NCI-H510A treated with DMSO at 0.1 percent for 48 hours (cell line): ENCODE results near the gene SOCS6.
"Not testable (repeated sequence)": the region's sequence is repeated elsewhere in the genome, so short reads cannot be mapped to it uniquely, and the experiment has no call there.

Experiments
- DNase-seq: peaks from one replicate; lab custom pipeline; 2025; lab: John Stamatoyannopoulos, UW

Gene SOCS6

DNA sequence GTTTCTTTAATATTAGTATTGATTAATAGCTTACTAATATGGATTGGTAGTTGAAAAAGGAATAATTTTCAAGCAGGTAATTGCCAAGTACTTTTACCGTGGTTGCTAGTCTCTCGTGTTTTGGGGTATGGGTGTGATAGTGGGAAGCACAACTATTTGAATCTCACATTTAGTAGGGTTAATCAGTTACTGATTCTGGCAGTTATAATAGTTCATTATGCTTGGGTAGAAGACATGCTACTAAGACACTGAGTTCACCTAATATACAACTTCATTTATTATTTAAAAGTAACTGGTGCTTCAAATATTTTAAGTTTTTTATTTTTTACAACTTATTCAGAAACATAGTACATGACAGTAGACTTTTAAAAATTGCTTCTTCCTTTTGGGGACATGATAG is 33.5 kb downstream of the SOCS6 start:
- no peak for DNase-seq

DNA sequence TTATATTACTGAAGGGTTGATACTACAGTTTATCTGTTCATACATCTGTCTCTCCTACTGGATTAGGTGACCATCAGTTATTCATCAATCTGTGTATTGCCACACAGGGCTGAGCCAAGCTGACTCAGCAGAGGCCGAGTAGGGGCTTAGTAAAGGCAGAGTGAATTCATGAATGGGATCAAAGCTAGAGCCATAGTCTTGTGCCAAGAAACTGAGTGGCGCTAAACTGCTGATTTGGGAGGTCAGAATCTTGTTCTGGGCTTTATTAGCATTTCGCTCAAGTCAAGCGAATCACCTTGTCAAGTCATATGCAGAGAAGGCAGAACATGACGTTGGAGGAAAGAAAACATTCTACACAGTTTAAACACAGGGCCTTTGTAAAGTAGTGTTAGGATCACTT is 34.1 kb downstream of the SOCS6 start:
- no peak for DNase-seq

DNA sequence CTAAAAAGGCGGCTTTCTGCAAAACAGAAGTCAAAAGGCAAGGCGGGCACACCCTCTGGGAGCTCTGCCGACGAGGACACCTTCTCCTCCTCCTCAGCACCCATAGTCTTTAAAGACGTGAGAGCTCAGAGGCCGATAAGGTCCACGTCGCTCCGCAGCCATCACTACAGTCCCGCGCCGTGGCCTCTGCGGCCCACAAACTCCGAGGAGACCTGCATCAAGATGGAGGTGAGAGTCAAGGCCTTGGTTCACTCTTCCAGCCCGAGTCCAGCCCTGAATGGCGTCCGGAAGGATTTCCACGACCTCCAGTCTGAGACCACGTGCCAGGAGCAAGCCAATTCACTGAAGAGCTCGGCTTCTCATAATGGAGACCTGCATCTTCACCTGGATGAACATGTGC is 36.1 kb downstream of the SOCS6 start:
- DNase-seq, result no peak

DNA sequence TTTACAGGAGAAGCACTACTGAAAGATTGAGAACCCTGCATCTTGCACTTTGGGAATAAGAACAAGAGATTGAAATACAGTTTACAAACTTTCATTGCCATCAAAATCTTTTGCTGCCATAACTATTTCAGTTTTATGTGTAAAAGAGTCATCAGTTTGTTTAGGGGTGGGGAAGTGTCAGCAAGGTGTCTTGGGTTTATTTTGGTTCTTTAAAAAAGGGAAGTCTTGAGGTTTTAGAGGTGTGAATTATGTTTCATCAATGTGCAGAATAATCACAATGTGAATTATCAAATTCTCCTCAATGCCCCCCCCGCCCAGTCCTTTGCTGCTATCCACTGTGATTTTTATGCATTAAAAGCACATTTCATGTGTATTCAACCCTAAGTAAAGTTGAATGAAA is 37.4 kb downstream of the SOCS6 start:
- DNase-seq, result no peak

DNA sequence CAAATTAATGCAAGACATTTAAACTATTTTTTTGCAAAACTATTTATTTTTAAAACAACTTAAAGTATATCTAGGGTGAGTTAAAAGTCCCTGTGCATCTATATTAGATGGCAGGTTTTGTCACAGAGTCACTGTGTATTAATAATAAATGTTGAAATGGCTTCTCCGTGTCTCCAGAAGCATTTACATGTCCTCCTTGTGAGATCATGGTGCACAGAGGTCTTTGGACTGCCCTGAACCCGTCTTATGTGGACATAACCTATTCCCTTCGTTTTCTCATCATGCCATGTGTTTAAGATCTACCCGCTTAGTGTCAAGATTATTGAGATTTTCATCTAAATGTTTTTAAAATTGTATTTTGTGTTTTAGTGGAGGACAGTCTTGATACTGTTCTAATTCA is 39.3 kb downstream of the SOCS6 start:
- no peak for DNase-seq

DNA sequence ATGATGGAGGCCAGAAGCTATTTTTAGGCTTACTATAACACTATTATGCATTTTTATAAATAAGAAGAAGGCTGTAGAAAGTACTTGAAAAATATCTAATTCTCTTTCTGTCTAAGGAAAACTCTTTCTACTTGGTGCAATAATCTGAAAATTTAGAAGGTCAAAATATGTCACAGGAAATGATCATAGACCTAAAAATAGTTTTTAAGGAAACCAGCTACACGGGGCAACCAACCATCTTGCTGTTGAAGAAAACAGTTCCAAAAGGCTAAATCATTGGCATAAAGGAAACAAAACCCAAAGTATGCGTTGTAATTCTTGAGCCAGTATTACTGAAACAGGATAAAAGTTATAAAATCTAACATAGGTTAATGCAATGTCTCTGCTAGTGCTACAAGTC is 40.2 kb downstream of the SOCS6 start:
- DNase-seq, result no peak

DNA sequence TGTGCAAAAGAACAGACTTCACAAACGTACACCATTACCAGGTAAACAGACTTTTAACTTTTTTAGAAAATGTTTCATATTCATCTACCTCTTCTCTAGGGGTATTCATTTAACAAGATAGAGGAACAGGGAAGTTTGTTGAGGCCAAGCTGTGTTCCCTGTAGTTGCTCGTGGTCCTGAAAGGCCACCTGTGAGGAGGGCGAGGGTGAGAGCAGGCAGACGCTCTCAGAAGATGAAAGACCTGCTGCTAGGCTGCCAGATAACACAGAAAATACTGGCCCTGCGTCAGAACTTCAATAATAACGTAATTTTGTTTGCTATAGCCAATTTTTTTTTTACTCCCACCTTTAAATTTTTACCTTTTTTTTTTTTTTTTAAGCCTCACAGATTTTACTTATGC is 42.0 kb downstream of the SOCS6 start:
- no peak for DNase-seq

DNA sequence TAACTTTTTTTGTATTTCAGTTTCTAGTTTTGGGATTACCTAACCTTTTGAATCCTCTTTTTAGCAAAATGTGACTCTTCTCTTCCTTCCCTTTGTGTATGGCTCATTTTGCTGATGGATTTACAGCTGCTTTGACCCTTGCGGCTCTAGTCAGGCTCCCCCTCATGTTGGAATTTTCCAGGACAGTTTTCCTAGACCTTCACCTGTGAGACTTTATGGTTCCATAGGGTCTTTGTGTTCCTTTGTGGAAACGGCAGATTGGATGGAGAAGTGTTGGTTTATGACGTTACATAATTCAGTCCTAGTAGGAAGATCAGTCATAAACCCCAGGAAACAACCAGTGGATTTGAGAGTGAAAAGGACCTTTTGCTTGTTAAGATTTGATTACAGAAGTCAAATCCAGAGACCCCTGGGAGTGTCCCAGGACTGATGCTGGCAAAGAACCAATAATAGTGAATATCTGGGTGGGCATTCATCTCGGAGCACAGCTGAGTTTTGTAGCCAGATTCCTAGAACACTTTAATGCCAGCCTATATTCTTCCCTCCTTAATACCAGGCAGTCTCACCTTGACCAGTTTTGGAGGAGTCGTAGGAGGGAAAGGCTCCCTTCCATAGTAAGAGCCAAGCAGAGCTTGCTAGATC is 42.7 kb downstream of the SOCS6 start:
- DNase-seq, result no peak

DNA sequence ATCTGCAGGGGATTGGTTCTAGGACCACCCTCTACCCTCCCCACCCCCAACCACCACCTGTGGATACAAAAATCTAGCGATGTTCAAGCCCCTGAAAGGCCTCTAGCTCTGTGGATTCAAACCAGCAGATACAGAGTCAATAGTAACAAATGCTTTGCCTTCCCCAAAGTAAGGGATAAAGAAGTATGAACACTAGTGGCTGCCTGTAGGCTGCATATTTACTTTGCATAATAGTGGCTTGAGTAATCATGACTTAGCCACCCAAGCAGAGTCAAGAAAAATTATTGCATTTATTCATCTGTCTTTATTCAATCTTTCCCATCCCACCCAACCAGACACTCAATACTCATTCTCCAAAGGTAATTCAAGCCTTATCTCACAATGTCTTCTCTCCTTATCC is 43.8 kb downstream of the SOCS6 start:
- no peak for DNase-seq

DNA sequence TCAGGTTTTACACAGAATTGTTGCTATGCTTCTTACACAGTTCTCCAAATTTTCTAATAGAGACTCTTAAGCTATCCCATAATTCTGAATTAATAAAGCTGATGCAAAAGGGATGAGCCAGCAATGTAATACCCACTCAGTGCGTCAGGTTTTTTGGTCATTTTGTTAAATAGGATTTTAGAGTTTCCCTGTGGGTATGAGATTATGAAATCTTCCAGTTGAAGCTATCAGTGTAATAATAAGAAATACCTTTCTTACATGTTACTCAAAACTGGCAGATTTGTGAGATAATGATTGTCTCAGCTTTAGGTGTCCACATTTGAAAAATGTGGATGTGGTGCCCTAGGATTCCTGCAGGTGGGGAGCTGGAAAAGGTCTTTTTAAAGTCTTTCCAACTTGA is 44.5 kb downstream of the SOCS6 start:
- no peak for DNase-seq

DNA sequence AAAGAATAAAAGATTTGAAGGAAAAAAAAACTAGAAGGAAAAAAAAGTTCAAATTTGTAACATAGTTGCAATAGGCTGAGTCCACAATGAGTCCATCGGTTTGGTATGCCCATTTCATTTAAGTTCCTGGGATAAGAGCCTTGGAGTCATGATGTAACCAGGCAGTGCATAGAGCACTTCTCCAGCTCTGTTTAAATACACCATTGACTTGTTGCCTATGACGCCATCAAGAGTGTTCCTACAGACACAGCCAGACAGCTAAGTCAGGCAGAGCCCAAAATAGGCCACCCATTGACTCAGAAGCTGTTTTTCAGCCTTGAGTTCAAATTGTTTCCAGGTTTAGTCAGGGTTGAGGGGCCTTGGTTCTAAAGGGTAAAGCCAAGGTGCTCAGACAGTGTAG is 44.9 kb downstream of the SOCS6 start:
- no peak for DNase-seq

DNA sequence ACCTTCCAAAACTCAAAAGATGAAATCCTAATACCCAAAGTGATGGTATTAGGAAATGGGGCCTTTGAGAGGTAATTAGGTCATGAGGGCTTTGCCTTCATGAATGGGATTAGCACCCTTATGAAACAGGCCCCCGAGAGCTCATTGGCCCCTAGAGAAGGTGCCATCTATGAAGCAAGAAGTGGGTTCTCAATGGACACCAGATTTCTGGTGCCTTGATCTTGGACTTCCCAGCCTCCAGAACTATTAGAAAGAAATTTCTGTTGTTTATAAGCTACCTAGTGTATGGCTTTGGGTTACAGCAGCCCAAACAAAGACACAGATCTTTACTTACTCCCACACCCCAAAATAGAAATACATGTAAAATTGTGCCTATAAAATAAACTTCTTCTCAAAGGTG is 45.4 kb downstream of the SOCS6 start:
- DNase-seq, result no peak

DNA sequence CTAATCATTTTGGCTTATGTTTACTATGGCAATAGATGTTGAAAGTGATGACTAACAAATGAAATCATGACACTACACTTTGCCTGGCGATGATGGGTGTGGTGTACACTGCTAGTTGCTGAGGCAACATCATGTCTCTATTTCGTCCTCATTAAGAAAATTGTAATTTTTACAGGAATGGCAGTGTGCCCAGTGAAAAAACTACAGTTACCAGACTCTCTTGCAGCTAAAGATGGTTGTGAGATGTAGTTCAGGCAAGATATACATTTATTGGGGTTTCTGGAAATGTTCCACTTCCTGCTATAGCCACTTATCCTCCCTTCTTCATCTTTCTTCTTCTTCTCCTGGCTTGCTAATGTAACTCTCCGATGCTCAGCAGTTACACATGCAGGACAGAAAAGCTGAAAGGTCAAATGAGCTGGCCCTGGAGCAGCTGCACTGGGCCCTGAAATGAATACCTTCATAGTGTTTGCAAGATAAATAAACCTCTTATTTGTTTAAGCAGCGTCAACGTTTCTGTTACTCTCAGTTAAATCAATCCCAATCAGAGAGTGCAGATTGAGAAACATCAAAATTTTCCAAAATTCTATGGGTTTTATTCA is 46.0 kb downstream of the SOCS6 start:
- no peak for DNase-seq

DNA sequence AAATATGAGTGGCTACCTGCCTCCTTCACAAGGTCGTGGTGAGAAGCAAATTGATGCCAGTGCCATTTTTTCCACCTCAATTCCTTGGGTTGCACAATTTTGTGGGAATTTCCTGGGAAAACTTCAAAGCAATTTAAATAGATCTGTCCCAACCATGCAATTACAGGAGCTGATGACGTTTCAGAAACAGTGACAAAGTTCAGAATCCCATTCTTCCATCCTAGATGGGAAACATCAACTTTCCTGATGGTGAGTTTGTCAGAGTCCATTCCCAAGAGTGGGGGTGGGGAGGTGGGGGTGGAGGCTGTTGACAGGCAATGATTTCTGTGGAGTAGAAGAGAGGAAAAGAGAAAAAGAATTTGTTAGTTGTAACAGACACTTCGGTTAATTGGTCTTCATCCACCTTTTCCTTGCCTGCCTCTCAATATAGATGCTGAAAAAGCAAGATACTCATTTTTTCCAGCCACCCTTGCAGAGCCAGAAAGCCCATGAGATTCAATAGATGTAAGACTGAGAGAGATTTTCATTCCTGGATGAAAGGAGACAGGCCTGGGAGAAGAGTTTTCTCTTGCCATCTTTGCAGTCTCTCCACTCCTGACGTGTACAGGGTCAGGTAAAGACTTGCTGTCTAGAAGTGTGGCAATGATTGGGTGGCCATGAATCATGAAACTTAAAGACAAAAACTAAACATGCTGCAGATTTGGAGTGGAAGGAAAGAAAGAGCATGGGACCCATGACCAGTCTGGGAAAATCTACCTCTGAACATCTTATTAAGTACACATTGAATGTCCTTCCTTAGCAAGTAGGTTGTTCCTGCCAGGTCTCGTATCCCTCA is 47.3 kb downstream of the SOCS6 start:
- no peak for DNase-seq

DNA sequence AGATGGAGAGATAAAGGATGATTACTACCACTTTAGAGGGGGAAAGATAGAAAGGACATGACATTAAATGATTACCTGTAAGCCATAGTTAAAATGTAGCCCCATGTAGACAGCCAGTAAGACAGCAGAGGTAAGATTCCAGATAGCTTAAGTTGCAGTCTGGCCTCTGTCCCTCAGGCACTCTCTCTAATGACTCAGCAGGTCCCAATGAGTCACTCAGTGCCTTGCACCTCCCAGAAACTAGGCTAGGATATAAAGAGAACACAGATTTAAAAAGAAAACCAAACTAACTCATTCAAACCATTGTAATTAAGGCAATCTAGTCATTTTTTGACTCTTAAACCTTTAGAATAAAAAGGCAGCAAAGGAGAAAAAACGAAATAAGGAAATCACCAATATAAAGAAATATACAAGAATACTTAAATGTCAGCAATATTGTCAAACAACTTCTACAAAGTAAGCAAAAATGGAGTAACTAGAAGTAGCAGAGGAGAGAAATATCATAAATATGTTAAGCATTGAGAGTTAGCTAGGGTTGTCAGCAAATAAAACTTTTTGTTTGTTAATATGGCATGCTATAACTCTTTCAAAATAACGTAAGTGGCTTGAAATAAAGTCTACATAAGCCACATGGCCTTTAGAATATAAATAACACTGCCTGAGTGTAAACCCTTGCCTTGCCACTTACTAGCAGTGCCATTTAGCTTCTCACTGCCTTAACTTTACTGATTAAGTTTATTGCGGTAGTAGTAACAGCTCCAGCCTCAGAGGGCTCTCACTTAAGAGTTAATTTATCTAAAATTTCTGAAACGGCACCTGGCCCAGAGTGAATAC is 48.5 kb downstream of the SOCS6 start:
- DNase-seq, result no peak

DNA sequence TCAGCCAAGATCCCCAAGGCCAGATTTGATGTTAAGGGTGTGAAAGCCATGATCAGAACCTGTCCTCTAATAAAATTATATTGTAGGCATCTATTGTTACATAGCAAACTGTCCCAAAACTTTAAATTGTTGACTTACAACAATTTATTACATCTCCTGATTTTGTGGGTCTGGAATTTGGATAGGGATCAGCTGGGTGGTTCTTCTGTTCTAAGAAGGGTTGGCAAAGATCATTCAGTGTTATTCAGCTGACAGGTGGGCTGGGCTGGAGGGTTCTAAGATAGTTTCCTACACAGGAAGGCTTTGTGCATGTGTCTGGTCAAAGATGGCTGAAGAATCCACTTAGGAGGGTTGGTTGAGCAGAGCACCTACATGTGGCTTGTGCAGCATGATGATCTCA is 50.0 kb downstream of the SOCS6 start:
- DNase-seq, result no peak

DNA sequence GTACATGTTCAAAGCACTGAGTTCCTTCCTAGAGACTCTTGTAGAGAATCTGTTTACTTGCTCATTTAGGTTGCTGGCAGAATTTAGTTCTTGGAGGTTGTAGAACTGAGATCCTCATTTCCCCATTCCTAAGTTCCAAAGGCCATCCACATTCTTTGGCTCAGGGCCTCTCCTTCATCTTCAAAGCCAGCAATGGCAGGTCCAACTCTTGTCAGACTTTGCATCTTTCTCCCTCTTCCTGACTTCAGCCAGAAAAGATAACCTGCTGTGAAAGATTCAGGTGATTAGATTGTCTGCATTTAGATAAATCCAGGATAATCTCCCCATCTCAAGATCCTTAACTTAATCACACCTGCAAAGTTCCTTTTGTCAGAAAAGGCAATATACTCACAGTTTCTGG is 51.1 kb downstream of the SOCS6 start:
- DNase-seq, result no peak

DNA sequence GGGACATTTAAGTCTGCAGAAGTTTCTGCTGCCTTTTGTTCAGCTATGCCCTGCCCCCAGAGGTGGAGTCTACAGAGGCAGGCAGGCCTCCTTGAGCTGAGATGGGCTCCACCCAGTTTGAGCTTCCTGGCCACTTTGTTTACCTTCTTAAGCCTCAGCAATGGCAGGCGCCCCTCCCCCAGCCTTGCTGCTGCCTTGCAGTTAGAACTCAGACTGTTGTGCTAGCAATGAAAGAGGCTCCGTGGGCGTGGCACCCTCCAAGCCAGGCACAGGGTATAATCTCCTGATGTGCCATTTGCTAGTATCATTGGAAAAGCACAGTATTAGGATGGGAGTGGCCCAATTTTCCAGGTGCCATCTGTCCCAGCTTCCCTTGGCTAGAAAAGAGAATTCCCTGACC is 59.6 kb downstream of the SOCS6 start:
- DNase-seq, result not testable (repeated sequence)

DNA sequence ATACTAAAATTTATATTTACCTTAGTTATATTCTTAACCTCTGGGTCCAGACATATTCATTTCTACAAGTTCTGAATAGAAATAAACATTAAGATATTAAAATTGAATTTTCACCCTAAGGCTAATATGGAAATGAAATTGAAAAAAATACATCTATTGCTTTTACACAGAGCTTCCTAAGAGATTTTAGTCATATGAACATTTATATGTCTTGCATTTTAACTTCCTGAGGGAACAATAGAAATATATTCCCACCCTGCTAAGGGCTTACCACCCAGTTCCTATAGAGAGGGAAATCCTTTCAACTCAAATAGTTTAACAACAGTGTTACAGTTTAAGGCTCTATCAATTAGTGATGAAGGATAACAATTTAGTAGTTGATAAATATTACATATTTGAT is 60.5 kb downstream of the SOCS6 start:
- no peak for DNase-seq

DNA sequence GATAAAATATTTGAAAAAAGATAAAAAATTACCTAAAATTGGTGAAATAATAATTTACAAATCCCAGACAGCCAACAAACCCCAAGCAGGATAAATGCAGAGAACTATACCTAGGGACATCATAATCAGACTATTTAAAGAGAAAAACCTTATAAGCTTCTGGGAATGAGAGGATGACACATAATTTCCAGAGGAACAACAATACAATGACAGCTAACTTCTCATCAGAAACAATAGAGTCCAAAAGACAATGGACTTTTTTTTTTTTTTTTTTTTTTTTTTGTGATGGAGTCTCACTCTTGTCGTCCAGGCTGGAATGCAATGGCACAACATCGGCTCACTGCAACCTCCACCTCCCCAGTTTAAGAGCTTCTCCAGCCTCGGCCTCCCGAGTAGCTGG is 65.2 kb downstream of the SOCS6 start:
- no peak for DNase-seq

DNA sequence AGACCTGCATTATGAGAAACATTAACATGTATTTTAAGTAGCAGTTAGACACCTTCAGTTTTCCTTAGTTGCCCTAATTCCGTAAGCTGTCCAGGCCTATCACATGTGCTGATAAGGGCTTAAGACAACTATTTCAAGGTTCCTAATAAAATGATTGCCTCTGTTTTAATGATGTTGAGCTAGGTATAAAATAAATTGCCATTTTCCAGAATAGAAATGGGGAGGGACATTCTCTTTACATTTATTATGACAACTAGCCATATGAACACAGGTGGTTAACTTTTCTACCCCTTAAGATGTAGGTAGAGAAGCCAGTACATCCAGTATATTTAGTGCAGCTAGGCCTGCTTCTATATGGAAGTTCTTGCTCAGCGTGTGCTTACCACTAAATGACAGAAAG is 65.9 kb downstream of the SOCS6 start:
- DNase-seq, result no peak

DNA sequence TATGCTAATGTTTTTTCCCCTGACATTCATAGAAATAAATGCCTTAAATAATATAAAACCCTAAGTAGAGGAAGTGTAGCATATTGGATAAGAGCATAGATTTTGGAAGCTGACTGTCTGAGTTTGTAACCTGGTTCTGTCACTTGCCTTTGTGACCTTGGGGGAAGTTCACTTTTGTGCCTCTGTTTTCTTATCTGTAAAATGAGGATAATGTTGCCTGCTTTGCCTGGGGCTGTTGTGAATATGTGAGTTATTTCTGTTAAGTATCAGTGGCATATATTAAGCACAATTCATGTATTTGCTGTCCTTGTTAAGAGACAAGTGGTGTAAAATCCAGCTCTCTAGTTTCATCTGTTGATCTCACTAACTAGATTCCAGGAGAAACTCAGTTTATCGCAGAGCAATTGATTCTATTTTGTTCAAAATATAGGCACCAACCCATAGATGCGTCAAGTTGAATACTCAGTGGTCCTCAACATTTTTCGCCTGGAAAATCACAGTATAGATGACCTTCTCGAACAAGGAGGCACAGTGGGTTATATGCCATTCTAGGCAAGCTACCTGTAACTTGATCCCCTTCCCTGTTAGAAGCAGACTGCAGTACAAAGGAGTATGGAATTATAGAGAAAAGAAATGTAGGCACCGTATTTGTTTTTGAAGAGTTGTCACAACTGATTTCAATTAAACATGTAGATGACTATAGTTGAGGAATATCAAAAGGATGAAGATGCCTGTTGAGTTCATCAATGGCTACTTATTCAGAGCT is 67.0 kb downstream of the SOCS6 start:
- peak; percentile 73 for DNase-seq
